Nephron progenitor cell (in vitro differentiated cells): ENCODE data around the gene RHOF.

ENCODE experiments used
- DNase-seq: peaks from one replicate; pipeline ENCODE4 v3.0.0; 2021
- H3K27ac Mint-ChIP-seq: 2 replicates; pipeline ENCODE4 v1.8.0; 2021; ENCODE audit warnings: mild to moderate bottlenecking, moderate library complexity, mixed read lengths
- H3K27me3 Mint-ChIP-seq: 2 replicates; pipeline ENCODE4 v1.8.0; 2021; ENCODE audit warnings: mild to moderate bottlenecking, low read depth, mixed read lengths; ENCODE audit not compliant: poor library complexity
- H3K36me3 Mint-ChIP-seq: 2 replicates; pipeline ENCODE4 v1.8.0; 2021; ENCODE audit warnings: low read depth, mixed read lengths
- H3K4me1 Mint-ChIP-seq: 2 replicates; pipeline ENCODE4 v1.8.0; 2021; ENCODE audit warnings: mixed read lengths
- H3K4me3 Mint-ChIP-seq: 2 replicates; pipeline ENCODE4 v1.8.0; 2021; ENCODE audit warnings: mild to moderate bottlenecking, moderate library complexity, mixed read lengths
- H3K9me3 Mint-ChIP-seq: 2 replicates; pipeline ENCODE4 v1.8.0; 2021; ENCODE audit warnings: mild to moderate bottlenecking, moderate library complexity, mixed read lengths
- TF ChIP-seq, protein P1 (sequence below): fragments of 200-600 bp; sonication (generic); IDR thresholded peaks from 2 replicates; pipeline ENCODE4 v1.5.0; 2021; ENCODE audit warnings: antibody characterized with exemption

RHOF gene

DNA sequence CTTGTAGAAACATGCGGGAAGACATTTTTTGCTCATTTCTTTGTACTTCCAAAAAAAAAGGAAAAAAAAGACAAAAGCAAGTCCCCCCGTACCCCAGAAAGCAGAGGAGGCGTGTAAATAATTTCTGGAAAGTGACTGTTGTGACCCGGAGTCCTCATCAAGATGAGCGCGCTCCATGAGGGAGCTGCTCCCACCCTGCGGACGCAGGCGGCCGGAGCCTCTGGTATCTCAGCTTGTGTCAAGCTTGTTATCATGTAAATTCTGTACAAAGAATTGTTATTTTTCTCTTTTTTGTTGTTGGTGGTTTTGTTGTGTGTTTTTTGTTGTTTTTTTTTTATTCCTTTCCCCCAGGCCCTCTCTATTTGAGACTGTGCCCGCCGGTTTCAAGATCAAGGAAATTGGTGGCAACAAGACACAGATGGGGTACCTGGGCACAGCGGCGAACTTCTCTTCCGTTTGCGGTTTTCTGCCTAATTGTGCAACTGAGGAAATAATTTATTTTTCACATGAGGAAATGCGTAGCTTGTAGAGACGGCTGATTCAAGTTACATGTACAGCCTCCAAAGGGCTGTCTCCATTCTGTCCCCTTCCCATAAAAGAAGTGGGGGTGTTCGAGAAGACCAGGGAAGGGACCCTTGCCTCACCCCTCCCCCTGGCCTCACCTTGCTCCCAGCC is 38.2 kb upstream of the RHOF start:
- Mint-ChIP-seq H3K27me3 (peaks cover 19% of the 10 kb centered on the region), H3K4me3 (no peak overlapping the region), H3K27ac (peak overlapping the region; percentile 46), H3K9me3 (no peaks in the 10 kb centered on the region), H3K36me3 (peaks cover 52% of the 10 kb centered on the region), H3K4me1 (no peaks in the 10 kb centered on the region)
- DNase-seq: no peak
- TF ChIP-seq, protein P1, sequence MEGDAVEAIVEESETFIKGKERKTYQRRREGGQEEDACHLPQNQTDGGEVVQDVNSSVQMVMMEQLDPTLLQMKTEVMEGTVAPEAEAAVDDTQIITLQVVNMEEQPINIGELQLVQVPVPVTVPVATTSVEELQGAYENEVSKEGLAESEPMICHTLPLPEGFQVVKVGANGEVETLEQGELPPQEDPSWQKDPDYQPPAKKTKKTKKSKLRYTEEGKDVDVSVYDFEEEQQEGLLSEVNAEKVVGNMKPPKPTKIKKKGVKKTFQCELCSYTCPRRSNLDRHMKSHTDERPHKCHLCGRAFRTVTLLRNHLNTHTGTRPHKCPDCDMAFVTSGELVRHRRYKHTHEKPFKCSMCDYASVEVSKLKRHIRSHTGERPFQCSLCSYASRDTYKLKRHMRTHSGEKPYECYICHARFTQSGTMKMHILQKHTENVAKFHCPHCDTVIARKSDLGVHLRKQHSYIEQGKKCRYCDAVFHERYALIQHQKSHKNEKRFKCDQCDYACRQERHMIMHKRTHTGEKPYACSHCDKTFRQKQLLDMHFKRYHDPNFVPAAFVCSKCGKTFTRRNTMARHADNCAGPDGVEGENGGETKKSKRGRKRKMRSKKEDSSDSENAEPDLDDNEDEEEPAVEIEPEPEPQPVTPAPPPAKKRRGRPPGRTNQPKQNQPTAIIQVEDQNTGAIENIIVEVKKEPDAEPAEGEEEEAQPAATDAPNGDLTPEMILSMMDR: no peak

DNA sequence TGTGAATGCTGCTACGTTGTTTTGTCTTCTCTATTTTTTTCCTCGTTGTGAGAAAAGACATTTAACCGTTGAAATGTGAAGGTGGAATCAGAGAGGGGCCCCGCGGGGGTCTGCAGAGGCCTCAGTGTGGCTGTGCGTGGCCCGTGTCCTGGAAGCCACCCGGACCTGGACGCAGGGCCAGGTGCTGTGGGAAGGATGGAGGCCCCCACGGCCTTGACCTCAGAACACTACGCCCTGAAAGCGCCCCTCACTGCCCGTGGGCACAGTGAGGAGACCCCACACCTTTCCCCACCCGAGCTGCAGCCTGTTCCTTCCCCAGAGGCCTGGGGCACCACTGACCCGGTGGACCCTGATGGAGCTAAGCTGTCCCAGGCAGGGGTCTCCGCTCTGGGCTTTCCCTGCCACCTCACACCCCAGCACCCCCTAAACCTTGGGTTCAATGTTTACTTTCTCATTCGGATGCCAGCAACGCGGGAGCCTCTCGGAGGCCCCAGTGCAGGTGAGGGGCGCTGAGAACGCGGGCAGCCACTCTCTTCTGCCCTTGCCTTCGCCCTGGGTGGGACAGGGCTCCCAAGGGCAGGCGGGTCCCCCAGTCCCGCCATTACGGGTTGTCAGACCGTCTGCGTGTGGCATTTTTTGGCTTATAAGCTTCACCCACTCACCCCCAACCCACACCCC is 37.2 kb upstream of the RHOF start:
- Mint-ChIP-seq H3K27me3 (peaks cover 15% of the 10 kb centered on the region), H3K9me3 (no peaks in the 10 kb centered on the region), H3K4me3 (no peak overlapping the region), H3K4me1 (no peaks in the 10 kb centered on the region), H3K36me3 (peaks cover 61% of the 10 kb centered on the region), H3K27ac (no peak overlapping the region)
- DNase-seq: no peak
- TF ChIP-seq, protein P1: no peak

DNA sequence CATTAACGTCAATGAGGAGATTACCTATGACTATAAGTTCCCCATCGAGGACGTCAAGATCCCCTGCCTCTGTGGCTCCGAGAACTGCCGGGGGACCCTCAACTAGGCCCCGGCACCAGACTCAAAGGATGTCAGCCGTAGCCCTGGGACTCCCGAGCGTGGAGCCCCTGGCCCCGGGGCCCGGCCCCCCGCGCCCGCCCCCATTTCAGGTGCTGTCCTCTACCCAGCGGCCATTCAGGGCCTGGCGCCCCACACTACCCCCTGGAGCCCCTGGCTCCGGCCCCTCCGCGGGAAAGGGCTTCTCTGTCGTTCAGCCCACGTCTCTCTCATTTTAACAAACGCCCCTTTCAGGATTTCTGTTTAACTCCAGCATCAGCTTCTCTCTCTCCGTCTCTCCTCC is 36.6 kb upstream of the RHOF start:
- no peaks in the 10 kb centered on the region for H3K9me3 Mint-ChIP-seq
- no peak overlapping the region for H3K27ac Mint-ChIP-seq
- TF ChIP-seq, protein P1: no peak
- H3K4me3 Mint-ChIP-seq: no peak overlapping the region
- peaks cover 61% of the 10 kb centered on the region for H3K36me3 Mint-ChIP-seq
- peaks cover 11% of the 10 kb centered on the region for H3K27me3 Mint-ChIP-seq
- DNase-seq: no peak
- H3K4me1 Mint-ChIP-seq: no peaks in the 10 kb centered on the region

DNA sequence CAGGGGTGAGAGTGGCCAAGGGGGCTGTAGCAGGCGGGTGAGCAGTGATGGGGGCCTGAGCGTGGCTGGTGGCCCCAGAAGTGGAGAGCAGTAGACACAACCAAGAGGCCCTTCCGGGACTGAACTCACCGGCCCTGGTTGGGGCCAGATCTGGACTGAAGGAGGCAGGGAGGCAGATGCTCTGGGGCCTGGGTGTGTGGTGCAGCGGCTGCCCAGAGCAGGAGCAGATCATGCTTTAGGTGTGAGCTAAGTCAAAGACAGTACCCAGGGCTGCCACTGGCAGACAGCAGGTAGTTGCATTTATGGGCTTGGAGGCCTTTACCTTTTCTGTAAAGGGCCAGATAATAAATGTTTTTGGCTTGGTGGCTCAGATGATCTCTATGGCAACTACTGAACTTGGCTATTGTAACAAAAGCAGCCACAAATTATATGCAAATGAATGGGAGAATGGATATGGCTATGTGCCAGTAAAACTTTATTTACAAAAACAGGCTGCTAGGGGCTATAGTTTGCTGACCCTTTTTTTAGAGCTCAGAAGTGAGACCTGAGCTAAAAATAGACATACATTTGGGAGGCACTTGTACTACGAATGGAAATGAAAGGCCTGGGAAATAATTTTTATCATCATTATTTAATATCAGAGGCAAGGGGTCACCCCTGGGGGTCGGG is 35.9 kb upstream of the RHOF start:
- H3K27me3 Mint-ChIP-seq: peaks cover 10% of the 10 kb centered on the region
- TF ChIP-seq, protein P1: no peak
- H3K36me3 Mint-ChIP-seq: peaks cover 61% of the 10 kb centered on the region
- no peak overlapping the region for H3K4me3 Mint-ChIP-seq
- peak overlapping the region; percentile 90 for H3K27ac Mint-ChIP-seq
- H3K4me1 Mint-ChIP-seq: no peaks in the 10 kb centered on the region
- DNase-seq: no peak
- H3K9me3 Mint-ChIP-seq: no peaks in the 10 kb centered on the region

DNA sequence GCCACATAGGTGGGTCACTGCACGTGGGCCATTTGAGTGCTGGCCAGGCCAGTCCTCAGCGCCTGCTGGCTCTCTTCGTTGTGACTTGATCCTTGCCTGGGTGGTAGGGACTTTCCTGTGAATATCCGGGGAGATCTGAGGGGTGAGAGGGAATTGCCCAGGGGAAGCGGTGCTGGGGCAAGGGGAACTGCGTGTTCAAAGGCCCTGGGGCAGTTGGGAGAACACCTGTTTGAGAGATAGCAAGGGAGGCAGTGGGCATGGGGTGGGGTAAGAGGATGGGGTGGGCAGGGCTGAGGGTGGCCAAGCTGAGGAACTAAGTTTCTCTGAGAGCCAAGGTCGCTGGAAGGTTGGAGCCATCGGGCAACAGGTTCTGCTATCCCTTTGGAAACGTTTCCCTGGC is 35.3 kb upstream of the RHOF start:
- Mint-ChIP-seq H3K27ac (peak overlapping the region; percentile 90), H3K27me3 (peaks cover 10% of the 10 kb centered on the region), H3K36me3 (peaks cover 61% of the 10 kb centered on the region), H3K4me1 (no peaks in the 10 kb centered on the region), H3K4me3 (no peak overlapping the region), H3K9me3 (no peaks in the 10 kb centered on the region)
- TF ChIP-seq, protein P1: no peak
- no peak for DNase-seq
